H7 (cell line): Measurements from ENCODE around the gene ITPR1. TPM values are rescaled to one million over a fixed set of nuclear protein-coding genes. Genes with fewer than 3 reads are reported as not detected.

ENCODE experiments used
- DNase-seq: peaks from one replicate; pipeline ENCODE4 v3.0.0; 2012
- H3K27me3 ChIP-seq: 2 replicates; pipeline ENCODE4 v1.6.0; 2011; ENCODE audit warnings: mild to moderate bottlenecking, low read length; ENCODE audit not compliant: control insufficient read depth, insufficient read depth
- H3K36me3 ChIP-seq: replicated peaks from 2 replicates; pipeline ENCODE4 v1.5.1; 2011; ENCODE audit warnings: low read length; ENCODE audit not compliant: control insufficient read depth, insufficient read depth
- H3K4me3 ChIP-seq: 2 replicates; pipeline ENCODE4 v1.5.1; 2011; ENCODE audit warnings: low read depth, mild to moderate bottlenecking, control low read depth, low read length, moderate library complexity; ENCODE audit not compliant: insufficient read depth
- total RNA-seq: library from RNA; depleted of rRNA; stranded (reverse); fragments of >200 nt; shearing (Covaris generic); gene quantifications from 2 replicates; pipeline ENCODE4 v1.2.3, GENCODE V29; 2014

Gene ITPR1
- total RNA-seq, 1 experiment from 2014 or later: 4.4 TPM

DNA sequence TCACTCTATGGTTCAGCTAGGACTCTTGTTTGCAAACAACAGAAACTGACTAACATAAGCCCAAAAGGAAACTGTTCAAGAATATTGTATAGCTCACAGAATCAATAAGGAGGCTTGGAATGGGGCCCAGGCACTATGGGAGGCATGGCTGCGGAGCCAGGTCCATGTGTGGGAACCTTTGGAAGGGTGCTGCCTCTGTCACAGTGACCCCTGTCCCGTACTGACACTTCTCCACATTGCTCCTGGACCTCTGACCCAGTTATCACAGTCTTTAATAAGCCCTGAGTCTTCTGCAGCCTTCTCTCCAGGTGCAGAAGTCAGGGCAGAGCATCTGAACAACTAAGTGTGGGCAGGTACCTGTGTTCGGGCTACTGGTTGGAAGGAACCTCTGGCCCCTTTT lies 121.8 kb downstream of the ITPR1 start:
- no peaks in the 10 kb centered on the region for H3K36me3 ChIP-seq

DNA sequence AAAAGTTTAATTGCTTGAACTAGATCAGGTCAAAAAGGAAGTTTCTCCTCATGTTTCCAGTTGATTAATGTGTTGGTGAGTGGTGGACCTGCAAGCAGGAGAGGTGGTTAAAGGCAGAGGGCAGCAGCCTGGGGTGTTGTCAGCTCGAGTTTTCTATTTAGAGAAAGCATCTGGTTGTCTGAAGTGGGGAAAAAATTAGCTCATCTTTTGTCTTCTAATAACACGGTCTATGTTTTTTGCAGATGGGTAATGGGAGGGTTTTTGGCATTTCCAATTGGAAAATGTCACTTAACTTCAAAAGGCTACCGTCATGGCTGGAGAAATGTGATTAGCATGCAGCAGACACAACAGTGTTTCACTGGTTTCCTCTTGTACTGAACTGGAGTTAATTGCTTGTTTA lies 122.6 kb downstream of the ITPR1 start:
- Histone ChIP-seq H3K36me3 (no peaks in the 10 kb centered on the region), H3K4me3 (no peak overlapping the region), H3K27me3 (no peaks in the 10 kb centered on the region)
- DNase-seq: no peak

More for the DNA sequence above, 121.8 kb downstream of the ITPR1 start:
- Histone ChIP-seq H3K27me3 (no peaks in the 10 kb centered on the region), H3K4me3 (no peak overlapping the region)
- DNase-seq: no peak

DNA sequence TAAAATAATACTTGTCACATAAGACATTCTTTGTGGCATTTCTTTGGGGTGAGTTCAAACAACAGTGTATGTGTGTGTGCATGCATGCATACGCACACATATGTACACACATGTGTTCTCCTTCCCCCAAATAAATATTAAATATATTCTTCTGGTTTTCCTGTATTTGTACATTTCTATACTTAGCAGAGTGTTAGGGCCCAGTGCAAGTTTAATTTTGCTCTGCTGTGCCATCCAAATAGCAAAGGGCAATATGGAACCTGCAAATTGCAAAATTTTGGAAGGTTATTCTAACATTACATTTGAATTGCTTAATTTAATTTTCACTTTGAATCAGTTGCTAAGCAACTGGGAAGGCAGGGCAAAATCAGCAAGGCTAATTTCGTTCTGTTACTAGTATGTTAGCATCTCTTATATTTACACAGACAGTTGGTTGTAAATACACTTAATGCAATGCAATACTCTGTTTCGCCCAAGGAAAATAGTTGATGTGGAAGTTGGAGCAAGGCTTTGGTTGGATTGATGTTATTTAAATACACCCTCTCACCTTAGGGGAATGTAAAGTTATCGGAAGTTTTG lies 130.4 kb downstream of the ITPR1 start:
- Histone ChIP-seq H3K4me3 (no peak overlapping the region), H3K27me3 (no peaks in the 10 kb centered on the region), H3K36me3 (no peaks in the 10 kb centered on the region)
- no peak for DNase-seq

- no peak for DNase-seq
- Histone ChIP-seq H3K4me3 (no peak overlapping the region), H3K27me3 (no peaks in the 10 kb centered on the region), H3K36me3 (no peaks in the 10 kb centered on the region)
Measured at GRCh38 chr3:4627651-4628375, 134.7 kb downstream of the ITPR1 start.

GRCh38 chr3:4629095-4630007 lies 136.2 kb downstream of the ITPR1 start:
- Histone ChIP-seq H3K4me3 (no peak overlapping the region), H3K27me3 (no peaks in the 10 kb centered on the region), H3K36me3 (no peaks in the 10 kb centered on the region)
- no peak for DNase-seq

DNA sequence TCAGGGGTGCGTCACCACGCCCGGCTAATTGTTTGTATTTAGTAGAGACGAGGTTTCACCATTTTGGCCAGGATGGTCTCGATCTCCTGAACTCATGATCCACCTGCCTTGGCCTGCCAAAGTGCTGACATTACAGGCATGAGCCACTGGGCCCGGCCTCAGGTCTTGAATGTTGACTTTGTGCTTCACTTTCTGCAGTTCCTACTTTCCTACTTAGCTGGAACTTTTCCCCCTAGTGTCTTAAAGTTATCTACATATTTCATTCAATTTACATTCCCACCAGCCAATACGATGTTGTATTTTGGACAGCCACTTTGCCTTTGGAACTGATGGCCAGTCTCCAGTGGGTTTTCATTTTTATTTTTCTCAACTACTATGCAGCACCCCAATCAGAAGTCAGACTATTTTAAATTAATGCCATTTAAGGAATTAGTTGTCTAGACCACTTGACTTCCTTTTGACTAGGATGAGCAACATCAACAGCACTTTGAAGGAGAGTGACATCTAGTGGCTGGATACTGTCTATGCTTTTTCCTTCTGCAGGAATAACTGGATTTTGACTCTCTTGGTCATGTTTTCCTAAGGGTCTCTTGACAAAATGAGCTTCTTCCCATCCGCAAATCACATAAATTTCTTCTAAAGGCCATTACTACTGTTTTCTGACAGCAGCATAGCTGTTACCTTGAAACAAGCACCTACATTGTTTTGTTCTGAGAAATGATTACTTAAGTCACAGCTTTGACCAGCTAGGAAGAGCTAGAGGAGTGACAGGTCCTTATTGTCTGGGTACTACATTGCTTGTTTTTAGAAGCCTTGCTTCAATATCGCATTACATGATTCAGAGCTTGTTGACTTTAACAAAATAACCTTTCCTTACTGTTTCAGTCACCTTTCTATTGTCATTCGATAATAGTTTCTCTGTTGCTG lies 140.2 kb downstream of the ITPR1 start:
- H3K36me3 ChIP-seq: no peaks in the 10 kb centered on the region
- peak; percentile 68 for DNase-seq
- H3K27me3 ChIP-seq: no peaks in the 10 kb centered on the region
- no peak overlapping the region for H3K4me3 ChIP-seq

DNA sequence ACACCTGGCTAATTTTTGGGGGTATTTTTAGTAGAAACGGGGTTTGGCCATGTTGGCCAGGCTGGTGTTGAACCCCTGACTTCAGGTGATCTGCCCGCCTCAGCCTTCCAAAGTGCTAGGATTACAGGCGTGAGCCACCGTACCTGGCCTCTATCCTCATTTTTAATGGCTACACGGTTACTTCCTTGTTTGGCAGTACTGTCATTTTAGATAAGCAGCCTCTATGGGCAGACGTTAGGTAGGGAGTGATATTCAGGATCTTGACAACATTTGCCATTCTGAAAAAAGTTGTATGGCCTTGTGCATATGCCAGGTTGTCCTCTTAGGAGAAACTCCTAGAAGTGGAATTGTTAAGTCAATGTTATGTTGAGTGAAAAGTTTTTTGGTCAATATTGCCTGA lies 141.7 kb downstream of the ITPR1 start:
- no peak overlapping the region for H3K4me3 ChIP-seq
- no peaks in the 10 kb centered on the region for H3K27me3 ChIP-seq
- DNase-seq: no peak
- H3K36me3 ChIP-seq: no peaks in the 10 kb centered on the region

DNA sequence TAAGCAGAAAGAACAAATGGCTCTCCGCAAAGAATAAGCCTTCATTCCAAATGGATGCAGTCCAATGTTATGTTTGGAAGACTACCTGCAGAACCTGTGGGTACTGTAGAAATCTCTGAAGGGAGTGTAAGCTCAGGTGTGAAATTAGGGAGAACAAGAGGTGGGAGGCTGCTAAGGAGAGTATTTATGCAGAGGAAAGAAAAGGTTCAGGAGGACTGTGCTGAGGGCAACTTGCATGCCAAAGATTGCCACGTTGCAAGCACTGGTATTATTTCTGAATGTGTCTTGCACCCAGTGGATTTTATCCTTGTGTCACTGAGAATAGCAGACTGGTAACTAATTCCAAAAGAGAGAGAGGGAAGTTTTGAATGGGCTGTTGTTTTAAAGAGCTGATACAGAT lies 144.1 kb downstream of the ITPR1 start:
- Histone ChIP-seq H3K4me3 (no peak overlapping the region), H3K36me3 (no peaks in the 10 kb centered on the region), H3K27me3 (no peaks in the 10 kb centered on the region)
- DNase-seq: no peak

- Histone ChIP-seq H3K27me3 (no peaks in the 10 kb centered on the region), H3K36me3 (no peaks in the 10 kb centered on the region), H3K4me3 (no peak overlapping the region)
- DNase-seq: no peak
Measured at GRCh38 chr3:4641863-4642563, 148.9 kb downstream of the ITPR1 start.

- Histone ChIP-seq H3K4me3 (no peak overlapping the region), H3K27me3 (no peaks in the 10 kb centered on the region), H3K36me3 (no peaks in the 10 kb centered on the region)
- DNase-seq: no peak
Measured at GRCh38 chr3:4642611-4643010, 149.5 kb downstream of the ITPR1 start.

- no peak for DNase-seq
Measured at GRCh38 chr3:4643904-4644547, 150.9 kb downstream of the ITPR1 start.

GRCh38 chr3:4644951-4645350 lies 151.8 kb downstream of the ITPR1 start:
- no peaks in the 10 kb centered on the region for H3K36me3 ChIP-seq
- no peaks in the 10 kb centered on the region for H3K27me3 ChIP-seq
- DNase-seq: no peak
- H3K4me3 ChIP-seq: no peak overlapping the region

More at GRCh38 chr3:4643904-4644547, 150.9 kb downstream of the ITPR1 start:
- Histone ChIP-seq H3K27me3 (no peaks in the 10 kb centered on the region), H3K4me3 (no peak overlapping the region), H3K36me3 (no peaks in the 10 kb centered on the region)

- Histone ChIP-seq H3K27me3 (no peaks in the 10 kb centered on the region), H3K36me3 (no peaks in the 10 kb centered on the region), H3K4me3 (no peak overlapping the region)
- no peak for DNase-seq
Measured at GRCh38 chr3:4645468-4645867, 152.3 kb downstream of the ITPR1 start.
